Myocyte (in vitro differentiated cells): ENCODE measurements around the gene LRIT2. TPM values are rescaled to one million over a fixed set of nuclear protein-coding genes. Genes with fewer than 3 reads are reported as not detected.
"Not testable (repeated sequence)": the region's sequence is repeated elsewhere in the genome, so short reads cannot be mapped to it uniquely, and the experiment has no call there.

ENCODE experiments used
- DNase-seq: peaks from one replicate; pipeline ENCODE4 v3.0.0-alpha.2; 2012; ENCODE audit warnings: low read depth
- total RNA-seq: library from RNA; depleted of rRNA; stranded (reverse); fragments of >200 nt; gene quantifications from 2 replicates; pipeline ENCODE4 v1.2.3, GENCODE V29; 2014

The LRIT2 gene
- total RNA-seq, 1 donor from 2014 or later, result not detected

DNA sequence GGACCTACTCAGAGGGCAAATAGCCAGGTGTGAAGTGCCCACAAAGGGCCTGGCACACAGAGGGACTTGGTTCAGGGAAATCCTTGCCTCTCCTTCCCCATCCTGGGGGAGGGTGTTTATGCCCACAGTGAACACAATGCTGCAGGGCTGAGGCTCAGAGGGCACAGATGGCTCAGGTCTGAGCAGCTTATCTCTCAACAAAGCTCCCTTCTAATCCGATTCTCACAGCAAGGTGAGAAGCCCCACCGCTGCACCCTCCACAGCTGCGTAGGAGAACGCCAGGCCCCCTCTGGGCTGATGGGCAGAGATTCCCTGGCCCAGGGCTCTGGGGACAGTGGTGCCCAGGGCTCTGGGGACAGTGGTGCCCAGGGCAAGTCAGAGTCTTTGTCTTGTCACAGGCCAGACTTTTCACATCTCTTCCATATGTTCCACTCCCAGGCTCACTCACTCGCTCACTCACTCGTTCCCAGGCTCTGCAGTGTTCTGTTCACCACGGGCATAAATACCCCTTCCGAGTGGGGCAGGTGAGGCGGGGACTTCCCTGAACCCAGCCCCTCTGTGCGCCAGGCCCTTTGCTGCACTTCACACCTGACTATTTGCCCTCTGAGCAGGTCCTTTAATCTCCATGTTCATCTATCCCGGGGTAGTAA lies 39.7 kb downstream of the LRIT2 start:
- DNase-seq, result no peak

DNA sequence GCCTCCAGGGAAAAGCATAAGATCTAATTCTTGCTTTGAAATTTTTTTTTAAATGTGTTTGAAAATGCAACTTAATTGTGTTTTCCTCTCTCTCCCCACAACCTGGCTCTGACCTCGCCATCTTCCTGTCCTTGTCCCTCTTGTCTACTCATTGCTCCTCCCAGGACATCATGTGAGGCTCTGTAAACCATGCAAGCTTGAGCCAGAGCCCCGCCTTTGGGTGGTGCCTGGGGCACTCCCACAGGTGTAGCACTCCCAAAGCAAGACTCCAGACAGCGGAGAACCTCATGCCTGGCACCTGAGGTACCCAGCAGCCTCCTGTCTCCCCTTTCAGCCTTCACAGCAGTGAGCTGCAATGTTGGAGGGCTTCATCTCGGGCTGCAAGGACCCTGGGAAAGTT lies 40.8 kb downstream of the LRIT2 start:
- DNase-seq, result no peak

GRCh38 chr10:84181631-84182030 lies 43.7 kb downstream of the LRIT2 start:
- DNase-seq, result no peak

DNA sequence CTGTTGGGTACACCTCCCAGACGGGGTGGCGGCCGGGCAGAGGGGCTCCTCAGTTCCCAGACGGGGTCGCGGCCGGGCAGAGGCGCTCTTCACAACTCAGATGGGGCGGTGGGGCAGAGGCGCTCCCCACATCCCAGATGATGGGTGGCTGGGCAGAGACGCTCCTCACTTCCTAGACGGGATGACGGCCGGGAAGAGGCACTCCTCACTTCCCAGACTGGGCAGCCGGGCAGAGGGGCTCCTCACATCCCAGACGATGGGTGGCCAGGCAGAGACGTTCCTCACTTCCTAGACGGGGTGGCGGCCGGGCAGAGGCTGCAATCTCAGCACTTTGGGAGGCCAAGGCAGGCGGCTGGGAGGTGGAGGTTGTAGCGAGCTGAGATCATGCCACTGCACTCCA lies 45.0 kb downstream of the LRIT2 start:
- not testable (repeated sequence) for DNase-seq

GRCh38 chr10:84179059-84179710 lies 46.2 kb downstream of the LRIT2 start:
- DNase-seq, result peak; percentile 16

DNA sequence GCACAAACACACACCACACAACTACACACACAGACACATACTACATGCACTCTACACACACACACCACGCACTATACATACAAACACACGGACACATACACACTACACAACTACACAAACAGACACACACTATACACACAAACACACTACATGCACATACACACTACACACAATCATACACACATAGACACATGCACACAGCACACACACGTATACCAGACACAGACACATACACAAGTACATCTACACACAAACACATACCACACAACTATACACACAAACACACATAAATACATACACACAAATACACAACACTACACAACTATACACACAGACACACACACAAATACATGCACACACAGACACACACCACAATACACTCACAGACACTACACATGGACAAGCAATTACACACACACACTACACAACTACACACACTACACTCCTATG lies 47.2 kb downstream of the LRIT2 start:
- no peak for DNase-seq

DNA sequence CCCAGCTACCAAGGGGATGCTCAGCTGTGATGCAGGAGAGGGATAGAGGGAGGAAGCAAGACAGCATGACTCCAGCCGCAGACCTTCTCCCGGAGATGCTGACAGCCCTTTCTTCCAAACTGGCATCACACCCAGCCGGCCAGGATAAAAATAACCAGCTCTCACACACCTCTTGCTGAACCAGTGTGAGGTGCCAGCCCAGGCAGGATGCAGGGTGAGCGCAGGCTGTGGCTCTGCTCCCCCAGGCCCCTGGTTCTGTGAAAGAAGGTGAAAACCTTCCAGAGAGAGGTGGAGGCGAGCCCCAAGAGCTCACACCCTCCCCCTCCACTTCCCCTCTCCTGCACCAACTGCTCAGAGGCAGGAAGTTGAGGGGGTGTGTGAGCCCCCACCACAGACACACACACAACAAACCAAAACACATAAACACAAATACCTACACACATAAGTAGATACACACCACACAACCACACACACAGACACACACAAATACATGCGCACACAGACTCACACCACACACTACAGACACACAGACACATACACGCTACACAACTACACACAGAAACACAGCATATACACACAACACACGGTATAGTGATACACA lies 47.7 kb downstream of the LRIT2 start:
- DNase-seq, result no peak

DNA sequence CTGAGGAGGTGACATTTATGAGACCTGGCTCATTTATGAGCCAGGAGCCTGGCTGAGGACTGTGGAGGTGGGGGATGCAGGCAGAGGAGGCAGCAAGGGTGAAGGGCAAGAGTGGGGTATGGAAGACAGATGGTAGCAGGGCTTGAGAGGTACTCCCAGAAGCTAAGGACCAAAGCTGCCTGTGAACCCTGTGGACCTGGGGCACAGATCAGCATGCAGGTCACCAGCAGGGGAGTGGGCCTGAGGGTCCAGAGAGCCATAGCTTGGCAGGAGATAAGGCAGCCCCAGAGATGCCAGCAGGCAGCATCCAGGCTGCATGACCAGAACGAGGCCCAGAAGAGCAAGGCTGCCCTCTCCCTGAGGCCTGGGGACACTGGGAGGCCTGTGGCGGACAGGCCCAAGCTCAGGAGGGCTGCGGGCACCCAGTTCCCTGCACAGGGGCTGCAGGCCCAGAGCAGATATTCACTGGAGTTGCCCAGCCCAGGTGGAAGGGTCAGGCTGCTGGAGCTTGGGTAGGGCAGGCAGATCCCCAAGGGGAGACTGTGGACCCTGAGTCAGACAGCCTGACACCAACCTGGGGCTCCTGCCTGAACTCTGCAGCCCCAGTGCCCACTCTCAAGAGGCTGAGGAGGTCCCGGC lies 48.4 kb downstream of the LRIT2 start:
- DNase-seq, result no peak

DNA sequence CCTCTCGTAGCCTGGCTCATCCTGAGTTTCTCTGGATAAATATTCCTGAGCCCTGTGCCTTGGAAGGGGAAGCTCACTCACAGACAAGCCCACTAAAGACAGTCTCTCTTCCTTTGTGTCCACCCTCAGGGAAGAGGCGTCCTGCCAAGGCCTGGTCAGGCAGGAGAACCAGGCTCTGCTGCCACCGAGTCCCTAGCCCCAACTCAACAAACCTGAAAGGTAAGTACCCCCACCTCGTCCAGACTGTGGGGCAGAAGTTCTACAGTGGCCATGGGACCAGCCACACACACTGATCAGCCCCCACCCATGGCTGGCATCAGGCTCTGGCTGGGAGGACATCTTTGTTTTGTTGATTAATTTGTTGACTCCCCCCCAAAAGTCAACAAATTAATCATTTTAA lies 49.0 kb downstream of the LRIT2 start:
- DNase-seq, result no peak

DNA sequence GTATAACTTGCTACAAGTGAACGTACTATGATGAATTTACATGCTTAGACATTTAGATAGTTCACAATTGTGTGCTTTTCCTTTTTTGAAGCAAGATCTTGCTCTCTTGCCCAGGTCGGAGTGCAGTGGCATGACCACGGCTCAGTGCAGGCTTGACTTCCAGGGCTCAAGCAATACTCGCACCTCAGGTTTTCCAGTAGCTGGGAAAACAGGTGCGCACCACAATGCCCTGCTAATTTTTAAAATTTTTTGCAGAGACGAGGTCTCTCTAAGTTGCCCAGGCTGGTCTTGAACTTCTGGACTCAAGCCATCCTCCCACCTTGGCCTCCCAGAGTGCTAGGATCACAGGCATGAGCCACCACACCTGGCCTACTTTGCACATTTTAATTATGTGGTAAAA lies 49.9 kb downstream of the LRIT2 start:
- no peak for DNase-seq

DNA sequence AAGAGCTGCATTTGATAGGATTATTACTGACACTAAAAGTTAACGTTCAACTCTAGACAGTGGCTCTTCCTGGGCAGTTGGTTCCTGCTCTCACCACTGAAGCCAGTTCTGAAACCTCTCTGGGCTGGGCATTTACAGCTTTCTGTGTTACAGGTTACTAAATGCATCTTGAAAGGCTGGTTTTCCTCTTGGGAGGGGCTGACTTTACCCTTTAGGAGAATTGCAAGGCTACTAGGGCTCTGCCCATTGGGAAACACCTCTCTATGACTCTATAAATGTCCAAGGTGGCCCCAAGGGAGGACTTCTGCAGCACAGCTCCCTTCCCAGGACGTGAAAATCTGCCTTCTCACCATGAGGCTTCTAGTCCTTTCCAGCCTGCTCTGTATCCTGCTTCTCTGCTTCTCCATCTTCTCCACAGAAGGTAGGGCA lies 51.8 kb downstream of the LRIT2 start, which contains the start of gene GPR15LG:
Gene GPR15LG (plus strand): TSS at position 301 of the 429 bp plus-strand sequence. CDS start 51 bp downstream, at position 352.
- no peak for DNase-seq

DNA sequence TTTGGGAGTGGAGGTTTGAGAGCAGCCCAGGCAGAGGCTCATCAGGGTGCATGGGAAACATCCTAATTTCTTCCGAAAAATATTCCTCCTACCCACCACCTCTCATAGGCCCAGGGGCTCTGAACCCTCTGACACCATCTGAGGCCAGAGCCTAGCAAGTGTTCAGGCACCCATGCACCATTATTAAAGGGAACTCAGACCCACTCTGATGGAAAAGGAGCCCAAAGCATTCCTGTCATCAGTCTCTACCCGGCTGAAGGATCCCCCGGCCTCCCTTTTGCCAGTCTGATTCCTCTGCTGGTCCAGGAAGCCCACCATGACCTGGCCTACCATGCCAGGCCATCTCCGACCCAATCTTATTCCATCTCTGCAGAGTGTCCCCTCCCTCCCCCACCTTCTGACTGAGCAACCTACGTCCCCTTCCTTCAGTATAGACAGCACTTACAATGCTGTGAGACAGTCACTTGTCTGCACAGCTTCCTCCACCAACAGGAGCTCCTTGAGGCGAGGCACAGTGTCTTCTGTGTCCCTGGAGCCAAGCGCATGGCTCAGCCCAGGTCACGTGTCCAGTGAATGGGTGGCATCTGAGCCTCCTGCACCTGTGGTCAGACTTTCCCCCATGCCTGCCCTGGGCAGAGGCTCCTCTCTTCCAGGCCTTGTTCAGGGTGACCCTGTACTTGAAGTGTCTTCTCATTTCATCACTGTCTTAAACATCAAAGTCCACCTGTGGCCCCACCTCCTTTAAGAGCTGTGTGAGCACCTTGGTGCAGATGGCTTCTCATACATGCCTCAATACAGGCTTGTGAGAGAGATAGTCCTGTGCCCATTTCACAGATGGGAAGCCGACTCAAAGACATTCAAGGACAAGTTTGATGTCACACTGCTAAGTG lies 52.6 kb downstream of the LRIT2 start:
- no peak for DNase-seq

GRCh38 chr10:84171700-84172466 lies 53.5 kb downstream of the LRIT2 start:
- not testable (repeated sequence) for DNase-seq

GRCh38 chr10:84171237-84171636 lies 54.1 kb downstream of the LRIT2 start:
- not testable (repeated sequence) for DNase-seq

Other genes with a start within 250 kb of the LRIT2 start
- 232 and 248 TPM in 2 replicates for gene GHITM, start 86.0 kb downstream of the LRIT2 start, total RNA-seq
- gene GPR15LG, start 51.7 kb downstream of the LRIT2 start, total RNA-seq, result not detected in 2 replicates
- 0.05 and 0.86 TPM in 2 replicates for gene CDHR1, start 31.0 kb downstream of the LRIT2 start, total RNA-seq
- gene LRIT1, start 16.0 kb upstream of the LRIT2 start, total RNA-seq, result 0.11 TPM in 1 of 2 replicates, not detected in the other
- gene RGR, start 19.5 kb upstream of the LRIT2 start, total RNA-seq, result 2.3 and 8.2 TPM in 2 replicates
- 49.2 and 52.9 TPM in 2 replicates for gene CCSER2, start 103.0 kb upstream of the LRIT2 start, total RNA-seq